GM12878 (cell line): ENCODE results near the gene LMAN2.

Source experiments
- BACH1 ChIP-seq: fragments of 450-650 bp; IDR thresholded peaks from 2 replicates; pipeline ENCODE4 v1.6.1; 2017; ENCODE audit warnings: mild to moderate bottlenecking, borderline replicate concordance
- BRCA1 ChIP-seq: IDR thresholded peaks from 2 replicates; pipeline ENCODE4 v1.6.1; 2011; ENCODE audit warnings: low read depth, low read length, improper control_type of control experiment
- CHD2 ChIP-seq: IDR thresholded peaks from 2 replicates; pipeline ENCODE4 v1.6.1; 2011; ENCODE audit warnings: low read depth, low read length, improper control_type of control experiment, borderline replicate concordance
- FOXK2 ChIP-seq: fragments of 450-650 bp; IDR thresholded peaks from 2 replicates; pipeline ENCODE4 v1.6.1; 2017; ENCODE audit warnings: mild to moderate bottlenecking, moderate library complexity
- MAX ChIP-seq: IDR thresholded peaks from 2 replicates; pipeline ENCODE4 v1.6.1; 2012; ENCODE audit warnings: low read depth, low read length, improper control_type of control experiment
- POLR2AphosphoS5 ChIP-seq: IDR thresholded peaks from 2 replicates; pipeline ENCODE4 v1.6.1; 2011; ENCODE audit warnings: mild to moderate bottlenecking, low read length, inconsistent platforms
- REST ChIP-seq: IDR thresholded peaks from 2 replicates; pipeline ENCODE4 v1.6.1; 2012; ENCODE audit warnings: mild to moderate bottlenecking, low read depth, low read length
- ZBTB33 ChIP-seq: fragments of 450-650 bp; IDR thresholded peaks from 2 replicates; pipeline ENCODE4 v1.6.1; 2017; ENCODE audit warnings: mild to moderate bottlenecking
- ZNF622 ChIP-seq: fragments of 450-650 bp; IDR thresholded peaks from 2 replicates; pipeline ENCODE4 v1.6.1; 2017; ENCODE audit warnings: mild to moderate bottlenecking, inconsistent platforms
- ZNF687 ChIP-seq: fragments of 450-650 bp; IDR thresholded peaks from 2 replicates; pipeline ENCODE4 v1.6.1; 2017; ENCODE audit warnings: mild to moderate bottlenecking, moderate library complexity

GRCh38 chr5:177329883-177330282, 21.6 kb downstream of the LMAN2 start:
- TF ChIP-seq BACH1 (no peak), ZNF622 (no peak), FOXK2 (no peak), POLR2AphosphoS5 (no peak), BRCA1 (no peak), ZNF687 (no peak), MAX (no peak), REST (no peak), CHD2 (no peak), ZBTB33 (no peak)
